HG03460 (cell line): ENCODE results near the gene ANKS6.

Experiments
- ATAC-seq: cut with Tn5 transposase; IDR thresholded peaks from one replicate; pipeline ENCODE4 v1.9.1; 2021; ENCODE audit not compliant: unreplicated experiment

Gene ANKS6

DNA sequence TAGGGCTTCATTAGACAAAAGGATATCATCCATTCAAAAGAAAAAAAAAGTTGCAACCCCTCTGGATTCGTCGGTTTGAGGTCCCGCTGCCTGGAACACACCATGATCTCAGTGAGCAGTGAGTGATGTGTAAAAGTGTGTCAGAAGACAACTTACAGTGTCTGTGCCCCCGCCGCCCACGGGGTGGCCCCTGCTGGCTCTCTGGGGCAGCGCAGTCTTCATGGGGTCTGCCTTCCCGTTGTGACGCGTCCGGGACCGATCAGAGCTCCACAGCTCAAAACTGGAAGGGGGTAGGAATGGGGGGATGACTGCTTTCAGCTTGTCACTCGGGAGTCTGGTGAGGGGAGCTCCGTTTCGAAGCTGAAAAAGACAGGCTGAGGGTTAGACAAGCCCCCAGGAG lies 22.6 kb downstream of the ANKS6 start:
- ATAC-seq: no peak

DNA sequence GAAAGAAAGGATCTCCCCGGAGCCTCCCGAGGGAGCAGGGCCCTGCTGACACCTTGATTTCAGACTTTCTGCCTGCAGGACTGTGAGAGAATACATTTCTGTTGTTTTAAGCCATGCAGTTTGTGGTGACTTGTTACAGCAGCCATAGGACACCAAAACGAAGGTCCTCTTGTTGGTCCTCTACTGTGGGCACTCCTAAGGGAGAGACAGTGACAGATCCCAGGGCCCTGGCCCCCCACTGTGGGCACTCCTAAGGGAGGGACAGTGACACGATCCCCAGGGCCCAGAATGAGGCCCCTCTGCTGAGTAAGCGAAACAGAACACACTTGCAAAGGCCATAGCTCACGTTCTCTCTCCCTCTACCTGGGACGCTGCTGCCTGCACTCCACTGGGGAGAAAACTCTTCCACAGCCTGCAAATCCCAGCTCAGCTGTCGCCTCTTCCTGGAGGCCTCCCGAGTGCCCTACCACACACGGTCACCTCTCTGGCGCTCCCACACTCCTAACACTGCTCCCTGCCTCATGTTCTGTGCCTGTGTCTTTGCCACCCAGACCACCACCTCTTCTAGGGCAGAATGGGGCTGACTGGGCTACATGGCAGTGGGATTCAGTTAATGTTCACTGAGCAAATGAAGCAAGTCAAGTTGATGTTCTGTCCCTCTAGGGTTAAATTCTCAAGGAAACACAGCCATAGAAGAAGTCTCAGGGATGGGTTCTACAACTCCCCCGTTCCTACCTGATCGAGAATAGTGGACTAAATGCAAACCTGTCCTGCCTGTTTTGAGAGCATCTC lies 23.8 kb downstream of the ANKS6 start:
- ATAC-seq: no peak

DNA sequence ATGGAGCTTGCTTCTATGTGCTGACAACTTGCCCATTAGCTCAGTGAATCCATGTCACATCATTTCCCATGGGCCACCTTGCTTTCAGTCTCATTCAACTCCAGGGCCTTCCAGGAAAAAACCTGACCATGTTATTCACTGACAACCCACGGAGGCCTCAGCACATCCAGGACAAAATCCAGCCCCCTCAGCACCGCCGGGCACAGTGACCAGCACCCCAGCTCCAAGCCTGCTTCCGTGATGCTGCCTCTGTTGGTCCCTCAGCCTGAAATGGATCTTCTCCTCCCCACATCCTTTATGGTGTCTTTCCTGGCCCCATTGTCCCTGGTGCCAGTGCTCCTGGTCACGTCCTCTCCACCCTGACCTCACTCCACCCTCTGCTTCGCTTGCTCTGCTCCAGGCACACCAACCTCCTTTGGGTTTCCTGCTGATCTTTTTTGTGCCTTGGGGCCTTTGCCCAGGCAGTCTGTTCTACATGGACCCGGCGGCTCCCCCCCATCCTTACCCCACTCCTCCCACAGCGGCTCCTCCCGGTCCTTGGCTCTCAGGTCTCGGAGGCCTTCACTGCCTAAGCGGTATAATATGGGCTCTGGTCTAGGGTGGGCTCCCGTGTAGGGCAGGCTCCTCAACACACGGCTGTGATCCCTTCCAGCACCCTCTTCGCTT lies 25.0 kb downstream of the ANKS6 start:
- no peak for ATAC-seq

- no peak for ATAC-seq
These were observed 25.6 kb downstream of the ANKS6 start for GRCh38 chr9:98770717-98771116.

- no peak for ATAC-seq
These were observed 28.0 kb downstream of the ANKS6 start for GRCh38 chr9:98768344-98768743.

GRCh38 chr9:98767915-98768314 lies 28.4 kb downstream of the ANKS6 start:
- no peak for ATAC-seq

GRCh38 chr9:98767196-98767595 lies 29.2 kb downstream of the ANKS6 start:
- ATAC-seq: no peak

DNA sequence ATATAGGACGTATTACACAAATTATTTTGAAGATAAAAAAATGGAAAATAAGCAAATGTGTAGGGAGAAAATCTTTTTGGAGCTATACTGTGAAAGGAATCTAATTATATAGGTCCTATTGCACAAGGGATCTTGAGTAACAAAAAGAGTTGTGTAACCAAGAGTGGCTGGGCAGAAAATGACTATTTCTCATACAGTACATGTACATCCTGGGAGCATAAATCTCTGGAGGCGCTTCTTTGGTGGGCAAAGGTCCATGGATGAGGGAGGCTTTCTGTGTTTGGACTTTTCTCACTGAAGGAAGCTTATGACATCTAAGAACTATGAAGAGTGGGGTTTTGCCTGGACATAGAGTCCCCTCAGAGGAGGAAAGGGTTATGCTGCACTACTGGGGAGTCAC lies 29.8 kb downstream of the ANKS6 start:
- no peak for ATAC-seq

DNA sequence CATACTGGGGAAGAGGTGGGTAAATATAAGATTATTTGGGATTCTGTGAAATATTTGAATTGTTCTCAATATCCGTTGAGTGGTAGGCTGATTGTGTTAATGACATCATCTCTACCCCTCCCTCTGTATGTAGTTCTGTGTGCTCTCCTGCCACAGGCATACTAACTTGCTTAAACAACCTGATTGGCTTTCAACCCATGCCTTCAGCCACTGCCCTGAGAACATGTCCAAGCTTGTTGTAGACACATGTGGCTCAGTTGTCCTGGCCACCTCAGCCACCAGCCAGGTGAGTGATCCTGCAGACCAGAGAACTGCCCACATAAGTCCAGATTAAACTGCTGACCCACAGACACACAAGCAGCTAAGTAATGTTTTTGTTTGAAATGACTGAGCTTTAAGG lies 31.1 kb downstream of the ANKS6 start:
- no peak for ATAC-seq

DNA sequence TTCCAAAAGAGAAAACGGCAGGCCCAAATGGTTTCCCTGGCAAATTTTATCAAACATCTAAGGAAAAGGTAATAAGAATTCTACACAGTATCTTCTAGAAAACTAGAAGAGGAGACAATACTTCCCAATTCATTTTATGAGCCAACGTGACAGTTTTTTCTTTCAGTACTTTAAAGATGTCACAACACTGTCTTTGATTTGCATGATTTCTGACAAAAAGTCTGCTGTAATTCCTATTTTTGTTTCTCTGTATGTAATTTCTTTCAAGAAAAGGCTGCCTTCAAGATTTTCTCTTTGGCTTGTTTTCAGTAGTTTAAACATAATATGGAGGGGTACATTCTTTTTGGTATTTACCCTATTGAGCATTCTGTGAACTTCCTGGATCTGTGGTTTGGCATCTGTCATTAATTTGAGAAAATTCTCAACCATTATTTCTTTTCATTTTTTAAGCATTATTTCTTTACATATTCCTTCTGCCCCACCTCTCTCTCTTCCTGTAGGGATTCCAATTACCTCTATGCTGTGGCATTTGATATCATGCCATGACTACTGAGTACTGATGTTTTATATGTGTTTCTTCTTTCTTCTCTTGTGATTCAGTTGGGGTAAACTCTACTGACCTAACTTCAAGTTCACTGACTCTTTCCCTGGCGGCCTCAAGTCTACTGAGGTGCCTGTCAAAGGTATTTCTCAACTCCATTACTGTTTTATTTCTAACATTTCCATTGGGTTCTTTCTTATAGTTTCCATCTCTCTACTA lies 32.2 kb downstream of the ANKS6 start:
- ATAC-seq: no peak

GRCh38 chr9:98760231-98760630 lies 36.1 kb downstream of the ANKS6 start:
- ATAC-seq: no peak

DNA sequence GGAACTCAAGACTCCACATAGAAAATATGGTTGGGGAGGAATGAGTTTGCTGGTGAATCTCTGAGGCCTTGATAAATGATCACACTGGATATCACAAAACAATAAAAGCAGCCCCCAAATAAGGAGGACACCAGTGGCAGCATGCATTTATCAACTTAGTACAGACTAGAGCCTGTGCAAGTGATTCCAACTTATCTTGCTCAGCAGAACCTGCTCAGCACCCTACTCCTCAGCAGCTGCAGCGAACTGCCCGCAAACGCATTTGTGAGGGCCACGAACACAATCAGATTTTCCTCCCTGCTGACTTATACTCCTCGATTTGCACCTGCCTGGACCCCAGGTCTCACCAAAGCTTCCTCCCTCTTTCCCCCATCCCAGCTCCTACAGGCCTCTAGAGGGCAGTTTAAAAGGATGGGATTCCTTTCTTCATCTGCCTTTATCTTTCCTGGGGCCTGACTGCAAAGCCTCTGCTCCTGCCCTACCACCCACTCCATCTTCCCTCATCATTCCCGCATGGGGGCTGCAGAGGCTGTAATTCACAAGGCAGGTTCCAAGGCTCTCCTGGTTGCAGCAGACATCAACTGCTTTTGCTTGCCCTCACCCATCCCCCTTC lies 41.2 kb downstream of the ANKS6 start:
- ATAC-seq: no peak

DNA sequence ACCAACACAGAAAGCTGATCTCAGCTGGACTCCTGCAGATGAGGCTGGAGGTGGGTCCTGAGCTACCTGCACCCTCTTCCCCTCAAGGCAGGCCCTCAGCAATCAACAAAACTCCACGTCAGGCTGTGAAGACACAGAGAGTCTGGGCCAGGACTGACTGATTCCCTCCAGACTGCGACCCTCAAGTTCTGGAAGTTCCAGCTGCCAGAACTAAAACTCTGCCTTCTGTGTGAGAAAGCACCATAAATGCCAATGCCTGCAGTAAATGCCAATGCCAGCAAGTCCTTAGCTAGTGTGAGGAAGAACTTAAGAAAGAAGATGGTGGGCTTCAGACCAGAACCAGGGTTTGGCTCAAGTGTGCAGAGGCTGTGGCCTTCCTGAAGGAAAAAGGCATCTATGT lies 45.1 kb downstream of the ANKS6 start:
- no peak for ATAC-seq

- no peak for ATAC-seq
These were observed 45.8 kb downstream of the ANKS6 start for GRCh38 chr9:98750364-98751060.

DNA sequence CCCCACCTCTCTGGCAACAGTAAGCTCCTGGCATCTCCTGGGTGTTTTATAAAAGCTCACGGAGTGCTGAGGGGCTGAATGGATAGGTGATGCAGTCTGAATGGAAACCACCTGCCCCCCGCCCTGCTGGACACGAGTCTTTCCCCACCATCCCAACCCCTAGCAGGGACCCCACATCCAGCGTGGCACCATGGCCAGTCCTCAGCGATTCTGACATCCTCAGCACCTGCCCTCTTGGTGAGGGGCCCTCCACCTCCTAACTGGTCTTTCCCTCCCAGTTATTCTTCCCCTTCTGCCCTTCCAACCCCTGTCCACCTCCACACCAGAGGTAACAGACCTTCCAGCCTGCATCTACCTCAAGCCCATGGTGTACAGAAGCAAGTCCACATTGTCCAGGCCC lies 48.9 kb downstream of the ANKS6 start:
- ATAC-seq: no peak

- no peak for ATAC-seq
These were observed 50.9 kb downstream of the ANKS6 start for GRCh38 chr9:98745470-98745869.

DNA sequence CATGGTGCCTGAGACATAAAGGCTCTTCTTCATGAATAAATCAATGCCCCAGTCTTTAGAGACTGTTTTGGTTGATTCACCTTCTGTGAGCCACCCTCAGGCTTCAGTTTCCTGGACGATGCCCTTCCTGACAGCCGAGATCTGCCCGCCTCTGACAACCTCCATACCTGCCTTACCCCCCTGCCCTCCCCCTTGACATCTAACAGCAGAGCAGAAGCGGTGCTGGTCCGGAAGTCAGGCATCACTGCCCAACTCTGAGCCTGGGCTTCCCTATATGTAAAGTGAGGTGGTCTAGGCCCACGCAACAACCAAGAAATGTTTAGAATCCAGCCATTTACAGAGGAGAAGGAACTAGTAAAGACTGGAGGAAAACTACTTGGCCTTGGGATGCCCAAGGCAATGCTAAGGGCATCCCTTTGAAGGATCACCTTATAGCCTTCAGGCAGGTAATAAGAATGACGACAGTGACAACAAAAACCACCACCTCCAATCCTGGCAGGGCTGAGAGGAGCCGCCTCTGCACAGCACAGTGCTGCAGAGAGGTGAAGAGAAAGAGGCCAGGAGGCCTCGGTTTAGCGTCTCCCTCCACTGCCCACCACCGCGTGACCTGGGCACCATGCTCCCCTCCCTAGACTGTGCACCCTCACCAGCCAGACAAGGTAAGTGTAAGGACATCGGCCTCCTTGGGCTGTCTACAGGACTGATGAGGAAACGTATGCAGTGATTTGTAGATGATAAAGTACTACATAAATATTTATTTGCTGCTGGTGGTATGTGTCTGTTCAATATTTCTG lies 52.3 kb downstream of the ANKS6 start:
- no peak for ATAC-seq

DNA sequence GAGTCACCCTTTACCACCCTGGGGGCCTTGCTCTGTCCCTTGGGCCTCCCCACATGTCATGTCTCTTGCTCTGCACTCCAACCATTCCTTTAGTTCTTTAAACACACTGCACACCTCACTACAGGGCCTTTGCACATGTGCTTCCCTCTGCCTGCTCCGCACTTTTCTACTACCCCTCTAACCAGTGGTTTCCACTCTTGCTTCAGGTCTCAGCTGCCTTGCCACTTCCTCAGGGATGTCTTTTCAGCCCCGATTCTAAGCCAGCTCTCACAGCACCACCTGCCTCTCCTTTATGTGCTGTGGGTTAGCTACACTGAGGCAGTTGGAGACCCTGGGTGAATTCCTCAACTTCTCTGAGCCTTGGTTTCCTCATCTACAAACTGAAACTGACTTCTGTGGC lies 53.0 kb downstream of the ANKS6 start:
- ATAC-seq: no peak

- no peak for ATAC-seq
These were observed 53.8 kb downstream of the ANKS6 start for GRCh38 chr9:98742325-98743280.
